ENCODE measurements around the gene NFATC3.
"Not testable (repeated sequence)": the region's sequence is repeated elsewhere in the genome, so short reads cannot be mapped to it uniquely, and the experiment has no call there.

DNA sequence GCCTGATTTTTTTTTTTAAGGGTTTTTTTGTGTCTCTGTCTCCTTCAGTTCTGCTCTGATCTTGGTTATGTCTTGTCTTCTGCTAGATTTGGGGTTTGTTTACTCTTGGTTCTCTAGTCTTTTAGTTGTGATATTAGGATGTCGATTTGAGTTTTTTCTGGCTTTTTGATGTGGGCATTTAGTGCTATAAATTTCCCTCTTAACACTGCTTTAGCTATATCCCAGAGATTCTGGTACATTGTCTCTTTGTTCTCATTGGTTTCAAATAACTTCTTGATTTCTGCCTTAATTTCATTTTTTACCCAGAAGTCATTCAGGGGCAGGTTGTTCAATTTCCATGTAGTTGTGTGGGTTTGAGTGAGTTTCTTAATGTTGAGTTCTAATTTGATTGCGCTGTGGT is 25.4 kb downstream of the NFATC3 start:
- TF ChIP-seq, protein P1, sequence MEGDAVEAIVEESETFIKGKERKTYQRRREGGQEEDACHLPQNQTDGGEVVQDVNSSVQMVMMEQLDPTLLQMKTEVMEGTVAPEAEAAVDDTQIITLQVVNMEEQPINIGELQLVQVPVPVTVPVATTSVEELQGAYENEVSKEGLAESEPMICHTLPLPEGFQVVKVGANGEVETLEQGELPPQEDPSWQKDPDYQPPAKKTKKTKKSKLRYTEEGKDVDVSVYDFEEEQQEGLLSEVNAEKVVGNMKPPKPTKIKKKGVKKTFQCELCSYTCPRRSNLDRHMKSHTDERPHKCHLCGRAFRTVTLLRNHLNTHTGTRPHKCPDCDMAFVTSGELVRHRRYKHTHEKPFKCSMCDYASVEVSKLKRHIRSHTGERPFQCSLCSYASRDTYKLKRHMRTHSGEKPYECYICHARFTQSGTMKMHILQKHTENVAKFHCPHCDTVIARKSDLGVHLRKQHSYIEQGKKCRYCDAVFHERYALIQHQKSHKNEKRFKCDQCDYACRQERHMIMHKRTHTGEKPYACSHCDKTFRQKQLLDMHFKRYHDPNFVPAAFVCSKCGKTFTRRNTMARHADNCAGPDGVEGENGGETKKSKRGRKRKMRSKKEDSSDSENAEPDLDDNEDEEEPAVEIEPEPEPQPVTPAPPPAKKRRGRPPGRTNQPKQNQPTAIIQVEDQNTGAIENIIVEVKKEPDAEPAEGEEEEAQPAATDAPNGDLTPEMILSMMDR (IDR thresholded peaks at IDR 0.05), result not testable (repeated sequence)
- not testable (repeated sequence) for TF ChIP-seq POLR2A (IDR thresholded peaks at IDR 0.05)
